Caco-2 (cell line): ENCODE results near the gene MPP3. TPM values are rescaled to one million over a fixed set of nuclear protein-coding genes. Genes with fewer than 3 reads are reported as not detected.

ENCODE experiments used
- Bru-seq: library from RNA; stranded (reverse); fragments of 400-500 nt; gene quantifications from one replicate; lab custom pipeline; 2021; lab: Mats Ljungman, UMichigan
- BruChase-seq, 2 experiments: library from RNA; stranded (reverse); fragments of 400-500 nt; gene quantifications; one replicate each; lab custom pipeline; 2021; lab: Mats Ljungman, UMichigan
- BruUV-seq: library from RNA; stranded (reverse); fragments of 400-500 nt; replicated peaks from 2 replicates; lab custom pipeline; 2021; lab: Mats Ljungman, UMichigan
- CTCF ChIA-PET: fragments of 300-600 bp; sonication (Branson Sonifier 250); formaldehyde crosslinking; loops from one replicate; lab custom pipeline; 2022; ENCODE audit warnings: antibody characterized with exemption; lab: Charles Lee
- POLR2A ChIA-PET: fragments of 300-600 bp; sonication (Branson Sonifier 250); formaldehyde crosslinking; loops from one replicate; lab custom pipeline; 2022; ENCODE audit warnings: antibody characterized with exemption; lab: Charles Lee
- DNase-seq, 2 experiments: peaks; one replicate each; pipeline versions ENCODE4 v3.0.0 to v3.0.0-alpha.2; 2020 to 2022
- H3K27me3 ChIP-seq: replicated peaks from 2 replicates; pipeline ENCODE4 v1.6.0; 2011; ENCODE audit warnings: low read length; ENCODE audit not compliant: control insufficient read depth, insufficient read depth
- H3K36me3 ChIP-seq: 2 replicates; pipeline ENCODE4 v1.5.1; 2011; ENCODE audit warnings: low read length; ENCODE audit not compliant: control insufficient read depth, insufficient read depth
- H3K4me1 ChIP-seq: fragments of 250-450 bp; sonication (Bioruptor Pico); 2 replicates; pipeline ENCODE4 v1.5.1; 2020; ENCODE audit warnings: mild to moderate bottlenecking
- H3K4me3 ChIP-seq: 2 replicates; pipeline ENCODE4 v1.5.1; 2011; ENCODE audit warnings: low read depth, mild to moderate bottlenecking, control low read depth, low read length
- H3K9me3 ChIP-seq: fragments of 250-450 bp; sonication (Bioruptor Pico); 2 replicates; pipeline ENCODE4 v1.5.1; 2020; ENCODE audit warnings: mild to moderate bottlenecking, moderate library complexity
- H3K27ac Mint-ChIP-seq: one replicate; pipeline ENCODE4 v1.8.0; 2022; ENCODE audit warnings: mixed read lengths; ENCODE audit not compliant: unreplicated experiment
- H3K27me3 Mint-ChIP-seq: one replicate; pipeline ENCODE4 v1.8.0; 2022; ENCODE audit warnings: mixed read lengths; ENCODE audit not compliant: insufficient read depth, unreplicated experiment
- H3K36me3 Mint-ChIP-seq: one replicate; pipeline ENCODE4 v1.8.0; 2022; ENCODE audit warnings: mild to moderate bottlenecking, mixed read lengths; ENCODE audit not compliant: insufficient read depth, unreplicated experiment
- H3K4me1 Mint-ChIP-seq: one replicate; pipeline ENCODE4 v1.8.0; 2022; ENCODE audit warnings: low read depth, mixed read lengths; ENCODE audit not compliant: unreplicated experiment
- H3K4me3 Mint-ChIP-seq: one replicate; pipeline ENCODE4 v1.8.0; 2022; ENCODE audit warnings: mild to moderate bottlenecking, moderate library complexity, mixed read lengths; ENCODE audit not compliant: unreplicated experiment
- H3K9me3 Mint-ChIP-seq: one replicate; pipeline ENCODE4 v1.8.0; 2022; ENCODE audit warnings: mixed read lengths; ENCODE audit not compliant: unreplicated experiment
- CTCF ChIP-seq, 2 experiments: fragments of 200-600 bp in 1 of 2; IDR thresholded peaks; 1 replicate in 1 of 2; 2 replicates in 1 of 2; pipeline versions ENCODE4 v1.5.1 to v1.8.0; 2011 to 2022; ENCODE audit warnings: antibody characterized with exemption in 1 of 2, control low read depth in 1 of 2, inconsistent platforms in 1 of 2, low read depth in 1 of 2, low read length in 1 of 2, mild to moderate bottlenecking in 1 of 2, moderate library complexity in 1 of 2; ENCODE audit not compliant: insufficient read depth in 1 of 2, severe bottlenecking in 1 of 2, unreplicated experiment in 1 of 2
- intact Hi-C: fragments of 100-400 bp; cut with micrococcal nuclease; formaldehyde crosslinking; loops from one replicate; pipeline ENCODE4 v1.10.0; 2022; ENCODE audit not compliant: unreplicated experiment
- long read RNA-seq: library from polyadenylated mRNA; stranded (forward); transcript quantifications from one replicate; pipeline ENCODE4 v2.0.0, GENCODE V29; 2022
- total RNA-seq: library from RNA; stranded (reverse); gene quantifications from 2 replicates; pipeline ENCODE4 v1.2.3, GENCODE V29; 2022

Gene MPP3, protein sequence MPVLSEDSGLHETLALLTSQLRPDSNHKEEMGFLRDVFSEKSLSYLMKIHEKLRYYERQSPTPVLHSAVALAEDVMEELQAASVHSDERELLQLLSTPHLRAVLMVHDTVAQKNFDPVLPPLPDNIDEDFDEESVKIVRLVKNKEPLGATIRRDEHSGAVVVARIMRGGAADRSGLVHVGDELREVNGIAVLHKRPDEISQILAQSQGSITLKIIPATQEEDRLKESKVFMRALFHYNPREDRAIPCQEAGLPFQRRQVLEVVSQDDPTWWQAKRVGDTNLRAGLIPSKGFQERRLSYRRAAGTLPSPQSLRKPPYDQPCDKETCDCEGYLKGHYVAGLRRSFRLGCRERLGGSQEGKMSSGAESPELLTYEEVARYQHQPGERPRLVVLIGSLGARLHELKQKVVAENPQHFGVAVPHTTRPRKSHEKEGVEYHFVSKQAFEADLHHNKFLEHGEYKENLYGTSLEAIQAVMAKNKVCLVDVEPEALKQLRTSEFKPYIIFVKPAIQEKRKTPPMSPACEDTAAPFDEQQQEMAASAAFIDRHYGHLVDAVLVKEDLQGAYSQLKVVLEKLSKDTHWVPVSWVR
- total RNA-seq = 7.9 and 8.3 TPM in 2 replicates
- percentile 56 among the genes with signal in this experiment for Bru-seq, nascent RNA
- BruChase-seq, experiment 1, labeled RNA remaining after a 2-hour chase = percentile 62 among the genes with signal in this experiment
- BruChase-seq, experiment 2, labeled RNA remaining after a 6-hour chase = percentile 58 among the genes with signal in this experiment
- long read RNA-seq, partial matches to known transcripts = 6 of 10 reads
- long read RNA-seq, other reads (novel, unspliced or antisense) = 3 of 10 reads

DNA sequence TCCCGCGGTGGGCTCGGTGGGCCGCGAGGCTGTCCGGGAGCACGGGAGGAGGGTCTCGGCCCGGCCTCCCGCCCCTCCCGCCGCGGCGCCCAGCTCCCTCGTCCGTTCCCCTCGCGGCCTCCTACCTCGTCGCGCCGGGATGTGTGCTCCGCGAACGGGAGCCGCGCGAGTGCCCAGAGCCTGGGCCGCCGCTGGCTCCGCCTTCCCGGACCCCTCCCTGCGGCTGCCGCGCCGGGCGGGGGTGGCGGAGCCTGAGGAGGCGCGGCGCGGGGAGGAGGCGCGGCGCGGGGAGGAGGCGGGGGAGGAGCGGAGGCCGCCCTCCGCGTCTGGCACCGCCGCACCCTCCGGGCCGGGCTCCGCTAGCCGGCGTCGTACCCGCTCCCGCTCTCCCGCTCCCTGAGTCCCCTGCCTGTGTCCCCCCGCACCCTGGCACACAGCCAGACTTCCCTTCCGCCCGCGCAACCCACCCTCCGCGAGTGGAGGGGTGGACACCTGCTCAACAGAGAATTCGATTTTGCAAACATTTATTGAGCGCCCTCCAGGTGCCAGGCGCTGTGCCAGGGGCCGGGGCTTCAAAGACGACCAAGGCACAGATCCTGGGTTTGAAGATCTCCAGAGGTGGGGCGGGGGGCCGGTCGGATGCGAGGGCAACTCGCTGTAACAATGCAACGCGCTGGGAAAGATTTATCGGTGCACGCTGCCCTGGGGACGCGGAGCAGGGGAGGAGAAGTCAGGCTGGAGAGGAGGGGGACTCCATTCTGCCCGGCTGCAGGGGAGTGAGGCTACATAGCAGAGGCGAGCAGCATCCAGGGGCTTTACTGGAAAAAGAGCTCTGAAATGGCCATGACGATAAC is at the start of gene MPP3:
Gene MPP3, minus strand, starts transcription at position 171 of the 854 bp plus-strand sequence. CDS start 1,240 bp downstream, outside the sequence.
- Mint-ChIP-seq H3K27me3 (peaks cover 9% of the 10 kb centered on the region), H3K36me3 (peaks cover 8% of the 10 kb centered on the region), H3K9me3 (no peaks in the 10 kb centered on the region), H3K27ac (no peak within 1 kb of the TSS), H3K4me3 (peak within 1 kb of the TSS; percentile 82), H3K4me1 (peaks cover 7% of the 10 kb centered on the region)
- peak within 1 kb of the TSS; percentile 59 for H3K4me3 ChIP-seq
- DNase-seq = peak; percentile 54 to 77
- no peaks in the 10 kb centered on the region for H3K36me3 ChIP-seq
- intact Hi-C loops = loop anchor here (5.0 kb wide), 1 partner anchor 56 kb away; the partner anchor contains the start of gene DUSP3
- H3K9me3 ChIP-seq = no peaks in the 10 kb centered on the region
- CTCF ChIA-PET = interaction anchor here (0.7 to 1.7 kb wide), 3 partner anchors 13 to 19 kb away, joined by 3 to 8 read pairs (median 3); no protein-coding TSS in a partner anchor
- no peak for TF ChIP-seq CTCF (IDR thresholded peaks at IDR 0.05; ENCODE audit: insufficient read depth in 1 of 2, low read depth in 1 of 2, low read length in 1 of 2, severe bottlenecking in 1 of 2, unreplicated experiment in 1 of 2)
- POLR2A ChIA-PET = interaction anchor here (0.6 kb wide), 2 partner anchors 54 to 55 kb away, joined by 4 read pairs; partner anchors contain the start of gene DUSP3
- BruUV-seq = no TSS peak
- peaks cover 5% of the 10 kb centered on the region; the same call in 1 of the 2 replicates for H3K4me1 ChIP-seq
- H3K27me3 ChIP-seq = no peaks in the 10 kb centered on the region

DNA sequence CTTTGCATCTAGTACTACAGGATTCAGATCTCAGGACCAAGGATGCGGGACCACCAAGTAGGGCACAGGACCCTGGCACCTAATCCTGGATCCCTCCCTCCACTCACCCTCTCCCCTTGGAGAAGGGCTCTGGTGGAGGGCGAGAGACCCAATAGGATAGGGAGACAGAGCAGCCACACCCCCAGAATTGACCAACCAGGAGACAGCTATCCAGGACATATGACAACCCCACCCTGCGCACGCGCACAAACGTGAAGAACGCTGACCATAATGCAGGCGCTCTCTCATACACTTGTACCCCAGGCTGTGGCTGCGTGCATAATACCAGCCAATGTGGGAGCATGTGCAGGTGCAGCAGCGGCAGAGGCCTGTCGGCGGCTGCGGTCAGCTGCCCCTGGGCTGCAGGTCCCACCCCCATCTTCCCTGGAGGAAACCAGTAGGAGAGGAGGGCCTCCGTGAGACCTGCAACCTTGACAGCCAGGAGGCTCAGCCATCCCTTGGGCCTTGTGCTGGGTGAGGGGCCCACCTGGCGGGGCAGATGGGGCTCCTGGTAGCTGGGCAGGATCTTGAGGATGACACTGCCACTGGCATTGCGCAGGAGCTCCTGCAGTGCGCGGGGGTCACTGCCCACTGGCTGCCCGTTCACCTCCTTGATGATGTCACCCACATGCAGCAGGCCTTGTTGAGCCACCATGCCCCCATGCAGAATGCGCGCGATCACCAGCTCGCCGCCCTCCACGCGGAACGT is 49.0 kb upstream of the MPP3 start:
- Mint-ChIP-seq H3K27me3 (peaks cover 2% of the 10 kb centered on the region), H3K4me1 (peaks cover 8% of the 10 kb centered on the region), H3K36me3 (no peaks in the 10 kb centered on the region), H3K27ac (no peak overlapping the region), H3K9me3 (no peaks in the 10 kb centered on the region), H3K4me3 (no peak overlapping the region)
- CTCF ChIA-PET = interaction anchor here (0.9 kb wide), 1 partner anchor 112 kb away, joined by 6 read pairs; no protein-coding TSS in a partner anchor
- H3K4me1 ChIP-seq = peaks cover 17% of the 10 kb centered on the region
- no peak overlapping the region for H3K4me3 ChIP-seq
- no TSS peak for BruUV-seq
- H3K9me3 ChIP-seq = no peaks in the 10 kb centered on the region
- no peak for TF ChIP-seq CTCF (IDR thresholded peaks at IDR 0.05; ENCODE audit: insufficient read depth in 1 of 2, low read depth in 1 of 2, low read length in 1 of 2, severe bottlenecking in 1 of 2, unreplicated experiment in 1 of 2)
- intact Hi-C loops = no loop called here
- H3K36me3 ChIP-seq = no peaks in the 10 kb centered on the region; the same call in 1 of the 2 replicates
- DNase-seq = no peak
- no peaks in the 10 kb centered on the region for H3K27me3 ChIP-seq
- POLR2A ChIA-PET = no interaction called here
